Liver (tissue), 9 donors: ENCODE data around the gene NMU. TPM values are rescaled to one million over a fixed set of nuclear protein-coding genes. Genes with fewer than 3 reads are reported as not detected.

ENCODE experiments used
- DNase-seq: peaks from one replicate; pipeline ENCODE4 v3.0.0-alpha.2; 2017; ENCODE audit warnings: low spot score
- H3K27ac ChIP-seq, 2 donors: one replicate each; pipeline ENCODE4 v1.7.0; 2013; ENCODE audit warnings: inconsistent platforms in 2 of 2, low read length in 2 of 2, control low read depth in 1 of 2, low read depth in 1 of 2, mild to moderate bottlenecking in 1 of 2
- H3K27me3 ChIP-seq, 4 donors: one replicate each; pipeline versions ENCODE4 v1.6.1 to v1.7.0; 2013; ENCODE audit warnings: low read length in 3 of 4, inconsistent platforms in 1 of 4, mild to moderate bottlenecking in 1 of 4, moderate library complexity in 1 of 4; ENCODE audit not compliant: control insufficient read depth in 4 of 4, insufficient read depth in 4 of 4
- H3K36me3 ChIP-seq, 4 donors: one replicate each; pipeline versions ENCODE4 v1.6.1 to v1.7.0; 2013; ENCODE audit warnings: low read length in 3 of 4, mild to moderate bottlenecking in 3 of 4, low read depth in 1 of 4, moderate library complexity in 1 of 4; ENCODE audit not compliant: control insufficient read depth in 4 of 4, insufficient read depth in 3 of 4
- H3K4me1 ChIP-seq, 4 donors: one replicate each; pipeline versions ENCODE4 v1.6.1 to v1.7.0; 2013; ENCODE audit warnings: low read length in 3 of 4, mild to moderate bottlenecking in 3 of 4, moderate library complexity in 1 of 4; ENCODE audit not compliant: control insufficient read depth in 4 of 4, insufficient read depth in 4 of 4
- H3K4me3 ChIP-seq, 3 donors: one replicate each; pipeline versions ENCODE4 v1.6.1 to v1.7.0; 2013; ENCODE audit warnings: low read length in 3 of 3, control low read depth in 1 of 3, low read depth in 1 of 3, mild to moderate bottlenecking in 1 of 3
- H3K9ac ChIP-seq, 2 donors: one replicate each; pipeline ENCODE4 v1.7.0; 2013; ENCODE audit warnings: low read length in 2 of 2, mild to moderate bottlenecking in 2 of 2, moderate library complexity in 2 of 2, control low read depth in 1 of 2, low read depth in 1 of 2
- H3K9me3 ChIP-seq, 4 donors: one replicate each; pipeline versions ENCODE4 v1.6.1 to v1.7.0; 2013; ENCODE audit warnings: low read length in 3 of 4; ENCODE audit not compliant: control insufficient read depth in 4 of 4
- ATF3 ChIP-seq: IDR thresholded peaks from 2 replicates; pipeline ENCODE4 v1.6.1; 2016; ENCODE audit warnings: antibody characterized with exemption
- EGR1 ChIP-seq, 2 donors: IDR thresholded peaks; 2 replicates each; pipeline ENCODE4 v1.6.1; 2016 to 2018; ENCODE audit warnings: antibody characterized with exemption in 2 of 2, low read depth in 2 of 2
- FOXA1 ChIP-seq: IDR thresholded peaks from 2 replicates; pipeline ENCODE4 v1.6.1; 2016; ENCODE audit warnings: antibody characterized with exemption
- FOXA2 ChIP-seq: IDR thresholded peaks from 2 replicates; pipeline ENCODE4 v1.6.1; 2016; ENCODE audit warnings: antibody characterized with exemption
- GABPA ChIP-seq, 2 donors: IDR thresholded peaks in 1 of 2; conservative IDR thresholded peaks in 1 of 2; 2 replicates each; pipeline ENCODE4 v1.6.1; 2016; ENCODE audit warnings: antibody characterized with exemption in 2 of 2, mild to moderate bottlenecking in 1 of 2, moderate library complexity in 1 of 2
- HNF4A ChIP-seq, 2 donors: conservative IDR thresholded peaks; 2 replicates each; pipeline ENCODE4 v1.6.1; 2016; ENCODE audit warnings: antibody characterized with exemption in 2 of 2, mild to moderate bottlenecking in 2 of 2
- HNF4G ChIP-seq: IDR thresholded peaks from 2 replicates; pipeline ENCODE4 v1.6.1; 2016; ENCODE audit warnings: antibody characterized with exemption
- JUND ChIP-seq, 2 donors: IDR thresholded peaks; 2 replicates each; pipeline ENCODE4 v1.6.1; 2016; ENCODE audit warnings: antibody characterized with exemption in 2 of 2
- NR2F2 ChIP-seq: IDR thresholded peaks from 2 replicates; pipeline ENCODE4 v1.6.1; 2016; ENCODE audit warnings: antibody characterized with exemption
- RAD21 ChIP-seq, 2 donors: IDR thresholded peaks; 2 replicates each; pipeline ENCODE4 v1.6.1; 2016; ENCODE audit warnings: antibody characterized with exemption in 2 of 2, mild to moderate bottlenecking in 2 of 2
- RXRA ChIP-seq, 2 donors: IDR thresholded peaks; 2 replicates each; pipeline ENCODE4 v1.6.1; 2017 to 2018; ENCODE audit warnings: antibody characterized with exemption in 2 of 2, mild to moderate bottlenecking in 1 of 2
- SP1 ChIP-seq: IDR thresholded peaks from 2 replicates; pipeline ENCODE4 v1.6.1; 2018; ENCODE audit warnings: antibody characterized with exemption, mild to moderate bottlenecking
- TAF1 ChIP-seq: conservative IDR thresholded peaks from 2 replicates; pipeline ENCODE4 v1.6.1; 2016; ENCODE audit warnings: antibody characterized with exemption, mild to moderate bottlenecking
- YY1 ChIP-seq: IDR thresholded peaks from 2 replicates; pipeline ENCODE4 v1.6.1; 2016; ENCODE audit warnings: antibody characterized with exemption, mild to moderate bottlenecking
- ZBTB33 ChIP-seq: IDR thresholded peaks from 2 replicates; pipeline ENCODE4 v1.6.1; 2016; ENCODE audit warnings: antibody characterized with exemption
- whole genome bisulfite sequencing: extraction: QIAGEN DNeasy Blood & Tissue Kit; methylation state at CpG from one replicate; pipeline ENCODE4 v1.1.7; 2013; 5-methylcytosine and 5-hydroxymethylcytosine counted together
- polyA plus RNA-seq, 2 donors: library from polyadenylated mRNA; stranded (reverse) in 1 of 2; unstranded in 1 of 2; fragments of 200-250 nt in 1 of 2; fragments of >200 nt in 1 of 2; fragmentation: Nextera tagmentation in 1 of 2; extraction: Ambion mirVana in 1 of 2; gene quantifications; one replicate each; pipeline versions ENCODE4 v1.2.1 to v1.2.3, GENCODE V29; 2013 to 2015
- total RNA-seq, 2 donors: library from RNA; depleted of rRNA; stranded (reverse); fragments of >200 nt; gene quantifications; one replicate each; pipeline ENCODE4 v1.2.3, GENCODE V29; 2014
- TF ChIP-seq, protein P1 (sequence below): fragments of 150-350 bp; IDR thresholded peaks from 2 replicates; pipeline ENCODE4 v1.5.1; 2017; ENCODE audit warnings: improper control_type of control experiment, low read depth, low read length; ENCODE audit not compliant: missing input control
- TF ChIP-seq, protein P2 (sequence below): IDR thresholded peaks from 2 replicates; pipeline ENCODE4 v1.6.1; 2016; ENCODE audit warnings: antibody characterized with exemption
- TF ChIP-seq, protein P3 (sequence below): IDR thresholded peaks from 2 replicates; pipeline ENCODE4 v1.6.1; 2016; ENCODE audit warnings: antibody characterized with exemption, mild to moderate bottlenecking
- donor health status: healthy.
- donor health status: healthy.
- donor health status: healthy.
- donor health status: healthy.
- donor health status: healthy.

NMU gene
- total and polyA plus RNA-seq, 4 donors = 1.6 TPM; not detected in 3

- 49% methylated on average over 1 of the region's 1 CpG for WGBS
- TF ChIP-seq YY1 (no peak), ZBTB33 (no peak), RXRA (IDR thresholded peaks at IDR 0.05) (no peak), HNF4G (no peak), HNF4A (conservative IDR thresholded peaks at IDR 0.05) (no peak), NR2F2 (no peak), GABPA (IDR thresholded peaks at IDR 0.05 in 1 of 2, conservative IDR thresholded peaks at IDR 0.05 in 1 of 2) (no peak), EGR1 (IDR thresholded peaks at IDR 0.05; ENCODE audit: low read depth in 2 of 2) (no peak), FOXA2 (no peak), ATF3 (no peak), JUND (IDR thresholded peaks at IDR 0.05) (no peak), RAD21 (IDR thresholded peaks at IDR 0.05) (no peak), FOXA1 (no peak), TAF1 (no peak), SP1 (no peak)
- TF ChIP-seq, protein P1, sequence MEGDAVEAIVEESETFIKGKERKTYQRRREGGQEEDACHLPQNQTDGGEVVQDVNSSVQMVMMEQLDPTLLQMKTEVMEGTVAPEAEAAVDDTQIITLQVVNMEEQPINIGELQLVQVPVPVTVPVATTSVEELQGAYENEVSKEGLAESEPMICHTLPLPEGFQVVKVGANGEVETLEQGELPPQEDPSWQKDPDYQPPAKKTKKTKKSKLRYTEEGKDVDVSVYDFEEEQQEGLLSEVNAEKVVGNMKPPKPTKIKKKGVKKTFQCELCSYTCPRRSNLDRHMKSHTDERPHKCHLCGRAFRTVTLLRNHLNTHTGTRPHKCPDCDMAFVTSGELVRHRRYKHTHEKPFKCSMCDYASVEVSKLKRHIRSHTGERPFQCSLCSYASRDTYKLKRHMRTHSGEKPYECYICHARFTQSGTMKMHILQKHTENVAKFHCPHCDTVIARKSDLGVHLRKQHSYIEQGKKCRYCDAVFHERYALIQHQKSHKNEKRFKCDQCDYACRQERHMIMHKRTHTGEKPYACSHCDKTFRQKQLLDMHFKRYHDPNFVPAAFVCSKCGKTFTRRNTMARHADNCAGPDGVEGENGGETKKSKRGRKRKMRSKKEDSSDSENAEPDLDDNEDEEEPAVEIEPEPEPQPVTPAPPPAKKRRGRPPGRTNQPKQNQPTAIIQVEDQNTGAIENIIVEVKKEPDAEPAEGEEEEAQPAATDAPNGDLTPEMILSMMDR = no peak
- TF ChIP-seq, protein P2, sequence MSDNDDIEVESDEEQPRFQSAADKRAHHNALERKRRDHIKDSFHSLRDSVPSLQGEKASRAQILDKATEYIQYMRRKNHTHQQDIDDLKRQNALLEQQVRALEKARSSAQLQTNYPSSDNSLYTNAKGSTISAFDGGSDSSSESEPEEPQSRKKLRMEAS = no peak
- TF ChIP-seq, protein P3, sequence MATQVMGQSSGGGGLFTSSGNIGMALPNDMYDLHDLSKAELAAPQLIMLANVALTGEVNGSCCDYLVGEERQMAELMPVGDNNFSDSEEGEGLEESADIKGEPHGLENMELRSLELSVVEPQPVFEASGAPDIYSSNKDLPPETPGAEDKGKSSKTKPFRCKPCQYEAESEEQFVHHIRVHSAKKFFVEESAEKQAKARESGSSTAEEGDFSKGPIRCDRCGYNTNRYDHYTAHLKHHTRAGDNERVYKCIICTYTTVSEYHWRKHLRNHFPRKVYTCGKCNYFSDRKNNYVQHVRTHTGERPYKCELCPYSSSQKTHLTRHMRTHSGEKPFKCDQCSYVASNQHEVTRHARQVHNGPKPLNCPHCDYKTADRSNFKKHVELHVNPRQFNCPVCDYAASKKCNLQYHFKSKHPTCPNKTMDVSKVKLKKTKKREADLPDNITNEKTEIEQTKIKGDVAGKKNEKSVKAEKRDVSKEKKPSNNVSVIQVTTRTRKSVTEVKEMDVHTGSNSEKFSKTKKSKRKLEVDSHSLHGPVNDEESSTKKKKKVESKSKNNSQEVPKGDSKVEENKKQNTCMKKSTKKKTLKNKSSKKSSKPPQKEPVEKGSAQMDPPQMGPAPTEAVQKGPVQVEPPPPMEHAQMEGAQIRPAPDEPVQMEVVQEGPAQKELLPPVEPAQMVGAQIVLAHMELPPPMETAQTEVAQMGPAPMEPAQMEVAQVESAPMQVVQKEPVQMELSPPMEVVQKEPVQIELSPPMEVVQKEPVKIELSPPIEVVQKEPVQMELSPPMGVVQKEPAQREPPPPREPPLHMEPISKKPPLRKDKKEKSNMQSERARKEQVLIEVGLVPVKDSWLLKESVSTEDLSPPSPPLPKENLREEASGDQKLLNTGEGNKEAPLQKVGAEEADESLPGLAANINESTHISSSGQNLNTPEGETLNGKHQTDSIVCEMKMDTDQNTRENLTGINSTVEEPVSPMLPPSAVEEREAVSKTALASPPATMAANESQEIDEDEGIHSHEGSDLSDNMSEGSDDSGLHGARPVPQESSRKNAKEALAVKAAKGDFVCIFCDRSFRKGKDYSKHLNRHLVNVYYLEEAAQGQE = no peak
- Histone ChIP-seq H3K9ac (no peak overlapping the region), H3K27me3 (no peaks in the 10 kb centered on the region), H3K27ac (no peak overlapping the region), H3K36me3 (no peaks in the 10 kb centered on the region), H3K4me3 (no peak overlapping the region), H3K9me3 (no peaks in the 10 kb centered on the region), H3K4me1 (no peaks in the 10 kb centered on the region)
- DNase-seq = no peak
Measured at GRCh38 chr4:55682295-55682694, 46.2 kb upstream of the NMU start.
